LNCaP clone FGC (cell line): ENCODE measurements around the gene B4GALT1.

Experiments
- DNase-seq: peaks from one replicate; pipeline ENCODE4 v3.0.0-alpha.2; 2011; ENCODE audit warnings: low read depth
- H3K4me3 ChIP-seq: 2 replicates; pipeline ENCODE4 v1.5.1; 2011; ENCODE audit warnings: mild to moderate bottlenecking, low read depth, low read length, control low read depth
- CTCF ChIP-seq: IDR thresholded peaks from 2 replicates; pipeline ENCODE4 v1.5.1; 2012; ENCODE audit warnings: mild to moderate bottlenecking; ENCODE audit not compliant: control insufficient read depth, insufficient read depth; ENCODE audit errors: extremely low read depth

Gene B4GALT1

DNA sequence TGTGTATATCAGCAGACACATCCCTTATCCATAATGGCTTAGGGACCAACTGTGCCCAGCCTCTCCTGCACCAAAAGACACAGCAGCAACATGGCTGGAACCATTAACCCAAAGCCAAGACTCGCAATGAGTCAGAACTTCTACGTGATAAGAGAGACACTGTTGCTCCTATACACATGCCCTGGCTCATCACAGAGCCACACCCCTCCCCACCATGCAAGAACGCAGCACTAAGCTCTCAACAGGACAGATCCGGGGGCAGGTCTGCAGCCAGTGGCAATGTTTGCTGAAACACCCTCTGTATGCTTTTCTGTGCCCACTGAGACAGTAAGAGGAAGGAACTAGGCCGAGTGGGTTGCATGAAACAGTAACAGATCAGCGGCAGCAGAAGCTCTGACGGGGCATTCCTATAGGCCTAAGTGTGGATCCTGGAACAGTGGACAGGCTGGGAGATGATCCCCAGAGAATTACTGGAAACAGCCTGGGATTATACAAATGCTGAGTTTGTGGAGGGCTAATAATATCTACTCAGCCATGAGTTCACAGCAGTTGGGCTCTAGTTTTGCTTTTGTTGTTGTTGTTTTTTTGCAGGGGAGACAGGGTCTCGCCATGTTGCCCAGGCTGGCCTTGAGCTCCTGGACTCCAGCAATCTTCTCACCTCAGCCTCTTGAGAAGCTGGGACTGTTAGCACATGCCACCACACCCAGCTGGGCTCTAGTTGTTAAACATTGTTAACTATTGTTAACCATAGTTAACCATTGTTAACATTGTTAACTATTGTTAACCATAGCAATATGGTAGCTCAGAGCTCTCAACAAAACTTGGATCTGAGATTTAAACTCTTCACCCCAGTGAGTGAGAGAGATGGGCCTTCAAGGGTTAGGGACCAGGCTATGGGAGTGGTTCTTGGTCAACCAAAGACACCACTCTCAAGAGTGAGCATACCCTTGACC lies 41.0 kb downstream of the B4GALT1 start:
- H3K4me3 ChIP-seq = no peak overlapping the region
- no peak for TF ChIP-seq CTCF
- DNase-seq = no peak

DNA sequence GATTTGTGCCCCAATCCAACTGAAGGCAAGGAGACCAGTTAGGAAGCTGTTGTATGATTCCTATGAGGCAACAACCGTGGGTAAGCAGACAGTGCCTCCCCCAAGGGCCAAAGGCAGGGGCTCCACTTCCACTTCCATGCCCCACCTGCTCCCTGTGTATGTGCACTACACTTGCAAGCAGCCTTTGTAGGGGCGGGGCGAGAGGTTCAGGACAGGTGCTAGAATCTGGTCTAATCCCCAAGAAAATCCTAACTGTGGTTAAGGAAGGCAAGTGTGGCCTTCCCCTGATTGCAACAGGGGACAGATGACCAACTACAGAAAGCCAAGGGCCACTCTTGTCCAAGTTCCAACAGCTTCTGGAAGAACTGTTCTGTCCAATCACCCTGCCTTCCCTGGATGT lies 41.7 kb downstream of the B4GALT1 start:
- no peak for DNase-seq
- H3K4me3 ChIP-seq = no peak overlapping the region
- no peak for TF ChIP-seq CTCF

DNA sequence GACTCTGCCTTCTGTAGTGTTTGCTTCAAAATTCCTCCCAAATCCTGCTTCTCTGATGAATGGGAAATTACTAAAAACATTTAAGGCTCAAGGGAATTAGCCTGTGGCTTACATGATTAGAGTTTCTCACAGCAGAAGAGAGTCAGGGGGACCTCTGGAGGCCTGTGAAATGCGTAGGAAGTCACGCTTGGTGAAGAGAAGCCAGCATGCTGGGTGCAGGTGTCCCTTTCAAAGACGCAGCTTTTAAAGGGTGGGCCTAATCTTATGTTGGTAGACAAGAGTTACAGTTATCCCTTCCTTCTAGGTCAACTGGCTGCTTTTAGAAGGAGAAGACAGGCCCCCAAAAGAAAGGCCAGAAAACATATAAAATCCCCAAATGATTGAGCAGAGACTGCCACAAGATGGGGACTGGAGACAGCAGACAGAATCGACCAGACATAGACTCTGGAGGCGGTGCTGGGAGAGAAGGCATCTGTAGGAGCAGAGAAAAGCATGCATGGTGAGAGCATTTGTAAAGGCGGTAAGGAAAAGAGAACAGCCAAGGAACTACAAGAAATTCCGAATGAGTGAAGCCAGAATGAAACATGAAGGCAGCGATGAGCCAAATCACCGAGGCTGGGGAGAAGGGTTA lies 42.3 kb downstream of the B4GALT1 start:
- H3K4me3 ChIP-seq = no peak overlapping the region
- DNase-seq = no peak
- no peak for TF ChIP-seq CTCF

DNA sequence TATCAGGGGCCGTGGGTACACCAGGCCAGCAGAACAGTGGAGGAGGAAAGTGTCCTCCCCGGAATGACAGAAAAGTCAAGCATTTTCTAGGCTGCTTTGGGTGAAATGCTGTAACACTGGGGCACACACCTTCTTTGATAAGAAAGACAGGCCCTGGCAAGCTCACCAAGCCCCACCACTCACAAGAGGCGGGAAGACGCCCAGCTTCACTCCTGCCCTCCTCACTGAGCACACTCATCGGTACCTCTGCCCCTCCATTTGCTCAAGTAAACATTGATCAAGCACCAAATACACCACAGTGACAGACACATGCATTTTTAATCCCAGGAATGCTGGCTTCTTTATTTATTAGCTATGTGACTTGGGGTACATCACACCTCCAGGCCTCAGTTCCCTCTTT lies 43.1 kb downstream of the B4GALT1 start:
- no peak for TF ChIP-seq CTCF
- DNase-seq = no peak
- no peak overlapping the region for H3K4me3 ChIP-seq

- TF ChIP-seq CTCF = no peak
- no peak for DNase-seq
- no peak overlapping the region for H3K4me3 ChIP-seq
These were observed 43.6 kb downstream of the B4GALT1 start for GRCh38 chr9:33123407-33124031.

DNA sequence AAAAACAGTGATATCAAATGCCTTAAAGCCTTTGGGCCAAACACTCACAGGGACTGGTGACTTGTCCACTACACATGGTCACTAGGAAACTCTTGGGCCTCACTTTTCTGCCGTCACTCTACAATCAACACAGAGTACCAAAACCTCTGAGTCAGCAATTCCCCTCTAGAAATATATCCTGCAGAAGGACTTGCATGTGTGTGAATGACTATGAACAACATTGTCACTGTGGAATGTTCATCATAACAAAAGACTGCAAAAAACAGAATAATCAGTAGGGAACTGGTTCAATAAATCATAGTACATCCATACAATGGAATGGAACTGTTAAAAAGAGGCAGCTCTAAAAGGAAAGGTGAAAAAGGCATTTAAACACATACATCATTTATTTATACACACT lies 46.5 kb downstream of the B4GALT1 start:
- no peak for TF ChIP-seq CTCF
- no peak overlapping the region for H3K4me3 ChIP-seq
- DNase-seq = no peak
